ENCODE results near the gene P4HA2.

Gene P4HA2

DNA sequence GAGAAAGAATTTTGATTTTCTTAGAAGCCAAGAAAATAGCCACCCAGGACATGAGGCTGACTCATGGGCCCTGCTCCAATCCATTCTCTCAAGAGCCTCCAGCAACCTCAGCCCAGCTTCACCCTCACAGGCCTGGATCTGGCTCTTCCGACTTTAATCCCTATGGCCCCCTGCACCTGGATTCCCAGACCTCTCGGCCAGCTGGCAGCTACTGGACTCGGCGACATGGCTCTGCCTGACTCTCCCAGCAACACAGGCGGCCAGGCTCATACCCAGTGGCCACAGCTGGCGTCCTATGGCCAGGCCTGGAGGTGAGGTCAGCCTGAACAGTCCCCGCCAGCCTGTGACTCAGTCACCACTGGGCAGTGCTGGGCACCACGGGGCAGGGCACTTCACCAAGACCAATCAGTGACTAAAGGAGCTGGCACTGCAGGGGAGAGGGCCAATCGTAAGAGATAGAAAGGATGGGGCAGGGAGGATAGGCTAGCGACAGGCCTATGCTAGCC, 23.6 kb upstream of the P4HA2 start:
- H3K79me2 ChIP-seq (ENCODE audit: insufficient read depth, low read length) = no peaks in the 10 kb centered on the region
- no peak overlapping the region for H2AFZ ChIP-seq (ENCODE audit: low read depth, low read length, severe bottlenecking)
- no peak overlapping the region for H3K27ac ChIP-seq (ENCODE audit: low read depth, low read length)

DNA sequence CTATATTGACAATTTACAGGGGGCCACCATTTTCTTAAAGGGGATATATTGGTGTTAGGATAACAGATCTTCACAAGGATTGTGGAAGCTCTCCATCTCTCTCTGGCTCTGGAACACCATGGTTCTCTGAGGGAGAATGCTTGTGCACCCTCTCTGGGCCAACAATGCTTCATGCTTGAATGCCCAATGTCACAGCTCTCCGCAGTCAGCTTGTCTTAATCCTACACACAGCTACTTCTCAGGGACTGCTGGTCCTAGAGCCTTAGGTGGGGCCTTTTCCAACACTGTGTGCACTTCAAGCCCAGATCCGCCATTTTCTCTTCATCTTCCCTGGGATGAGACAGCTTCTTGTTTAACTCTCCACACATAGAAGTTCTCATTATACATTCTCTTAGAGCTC, 22.9 kb upstream of the P4HA2 start:
- no peak overlapping the region for H3K9ac ChIP-seq (ENCODE audit: low read length)
- H3F3A ChIP-seq (ENCODE audit: insufficient read depth) = no peaks in the 10 kb centered on the region
- no peaks in the 10 kb centered on the region for H3K9me2 ChIP-seq (replicated peaks; ENCODE audit: insufficient read depth, low read length)
- H3K79me2 ChIP-seq (ENCODE audit: insufficient read depth, low read length) = no peaks in the 10 kb centered on the region
- TF ChIP-seq, protein P1, sequence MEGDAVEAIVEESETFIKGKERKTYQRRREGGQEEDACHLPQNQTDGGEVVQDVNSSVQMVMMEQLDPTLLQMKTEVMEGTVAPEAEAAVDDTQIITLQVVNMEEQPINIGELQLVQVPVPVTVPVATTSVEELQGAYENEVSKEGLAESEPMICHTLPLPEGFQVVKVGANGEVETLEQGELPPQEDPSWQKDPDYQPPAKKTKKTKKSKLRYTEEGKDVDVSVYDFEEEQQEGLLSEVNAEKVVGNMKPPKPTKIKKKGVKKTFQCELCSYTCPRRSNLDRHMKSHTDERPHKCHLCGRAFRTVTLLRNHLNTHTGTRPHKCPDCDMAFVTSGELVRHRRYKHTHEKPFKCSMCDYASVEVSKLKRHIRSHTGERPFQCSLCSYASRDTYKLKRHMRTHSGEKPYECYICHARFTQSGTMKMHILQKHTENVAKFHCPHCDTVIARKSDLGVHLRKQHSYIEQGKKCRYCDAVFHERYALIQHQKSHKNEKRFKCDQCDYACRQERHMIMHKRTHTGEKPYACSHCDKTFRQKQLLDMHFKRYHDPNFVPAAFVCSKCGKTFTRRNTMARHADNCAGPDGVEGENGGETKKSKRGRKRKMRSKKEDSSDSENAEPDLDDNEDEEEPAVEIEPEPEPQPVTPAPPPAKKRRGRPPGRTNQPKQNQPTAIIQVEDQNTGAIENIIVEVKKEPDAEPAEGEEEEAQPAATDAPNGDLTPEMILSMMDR (IDR thresholded peaks at IDR 0.05; ENCODE audit: insufficient read depth, low read length, poor library complexity, severe bottlenecking) = no peak
- TF ChIP-seq EZH2phosphoT487 (conservative IDR thresholded peaks at IDR 0.05; ENCODE audit: low read length) = no peak
- no peaks in the 10 kb centered on the region for H3K27me3 ChIP-seq (ENCODE audit: low read length)
- no peak overlapping the region for H3K4me3 ChIP-seq (ENCODE audit: insufficient read depth, low read length, poor library complexity, severe bottlenecking)
- H3K27ac ChIP-seq (ENCODE audit: low read depth, low read length) = no peak overlapping the region
- no peaks in the 10 kb centered on the region for H4K20me1 ChIP-seq (ENCODE audit: low read depth, low read length)
- no peak overlapping the region for H2AFZ ChIP-seq (ENCODE audit: low read depth, low read length, severe bottlenecking)
- no peaks in the 10 kb centered on the region for H3K9me3 ChIP-seq (ENCODE audit: insufficient read depth, low read length)
- no peaks in the 10 kb centered on the region; the same call in 1 of the 2 replicates for H3K36me3 ChIP-seq (ENCODE audit: low read length)
- H3K4me2 ChIP-seq (ENCODE audit: low read depth, low read length, poor library complexity, severe bottlenecking) = no peak overlapping the region

More for the DNA sequence above, 23.6 kb upstream of the P4HA2 start:
- no peaks in the 10 kb centered on the region; the same call in 1 of the 2 replicates for H3K36me3 ChIP-seq (ENCODE audit: low read length)
- no peaks in the 10 kb centered on the region for H3F3A ChIP-seq (ENCODE audit: insufficient read depth)
- H3K9me2 ChIP-seq (replicated peaks; ENCODE audit: insufficient read depth, low read length) = no peaks in the 10 kb centered on the region
- H3K4me2 ChIP-seq (ENCODE audit: low read depth, low read length, poor library complexity, severe bottlenecking) = no peak overlapping the region
- no peaks in the 10 kb centered on the region for H3K9me3 ChIP-seq (ENCODE audit: insufficient read depth, low read length)
- no peak overlapping the region for H3K4me3 ChIP-seq (ENCODE audit: insufficient read depth, low read length, poor library complexity, severe bottlenecking)
- H3K27me3 ChIP-seq (ENCODE audit: low read length) = no peaks in the 10 kb centered on the region
- no peaks in the 10 kb centered on the region for H4K20me1 ChIP-seq (ENCODE audit: low read depth, low read length)
- no peak overlapping the region for H3K9ac ChIP-seq (ENCODE audit: low read length)
- TF ChIP-seq EZH2phosphoT487 (conservative IDR thresholded peaks at IDR 0.05; ENCODE audit: low read length) = no peak
- TF ChIP-seq, protein P1 (IDR thresholded peaks at IDR 0.05; ENCODE audit: insufficient read depth, low read length, poor library complexity, severe bottlenecking) = no peak

DNA sequence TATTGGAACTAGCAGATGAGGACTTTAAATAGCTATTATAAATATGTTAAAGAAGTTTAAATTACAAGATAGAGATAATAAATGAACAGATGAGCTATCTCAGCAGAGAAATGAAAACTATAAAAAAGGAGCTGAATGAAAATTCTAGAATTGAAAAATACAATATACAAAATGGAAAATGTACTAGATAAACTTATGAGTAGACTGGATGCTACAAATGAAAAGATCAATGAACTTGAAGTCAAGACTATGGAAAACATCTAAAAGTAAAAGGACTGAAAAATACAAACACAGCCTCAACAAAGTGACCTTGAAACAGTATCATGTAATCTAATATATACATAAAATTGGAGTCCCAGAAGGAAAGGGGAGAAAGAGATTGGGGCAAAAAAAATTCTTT, 19.2 kb upstream of the P4HA2 start:
- no peak overlapping the region for H2AFZ ChIP-seq (ENCODE audit: low read depth, low read length, severe bottlenecking)
- H3K4me3 ChIP-seq (ENCODE audit: insufficient read depth, low read length, poor library complexity, severe bottlenecking) = no peak overlapping the region
- no peaks in the 10 kb centered on the region for H3K27me3 ChIP-seq (ENCODE audit: low read length)
- H3K36me3 ChIP-seq (ENCODE audit: low read length) = no peaks in the 10 kb centered on the region; the same call in 1 of the 2 replicates
- H3K27ac ChIP-seq (ENCODE audit: low read depth, low read length) = no peak overlapping the region
- no peak overlapping the region for H3K4me2 ChIP-seq (ENCODE audit: low read depth, low read length, poor library complexity, severe bottlenecking)
- H3K9ac ChIP-seq (ENCODE audit: low read length) = no peak overlapping the region
- no peaks in the 10 kb centered on the region for H4K20me1 ChIP-seq (ENCODE audit: low read depth, low read length)
- H3F3A ChIP-seq (ENCODE audit: insufficient read depth) = no peaks in the 10 kb centered on the region
- no peak for TF ChIP-seq EZH2phosphoT487 (conservative IDR thresholded peaks at IDR 0.05; ENCODE audit: low read length)
- no peaks in the 10 kb centered on the region for H3K9me2 ChIP-seq (replicated peaks; ENCODE audit: insufficient read depth, low read length)
- no peaks in the 10 kb centered on the region for H3K9me3 ChIP-seq (ENCODE audit: insufficient read depth, low read length)
- no peaks in the 10 kb centered on the region for H3K79me2 ChIP-seq (ENCODE audit: insufficient read depth, low read length)

DNA sequence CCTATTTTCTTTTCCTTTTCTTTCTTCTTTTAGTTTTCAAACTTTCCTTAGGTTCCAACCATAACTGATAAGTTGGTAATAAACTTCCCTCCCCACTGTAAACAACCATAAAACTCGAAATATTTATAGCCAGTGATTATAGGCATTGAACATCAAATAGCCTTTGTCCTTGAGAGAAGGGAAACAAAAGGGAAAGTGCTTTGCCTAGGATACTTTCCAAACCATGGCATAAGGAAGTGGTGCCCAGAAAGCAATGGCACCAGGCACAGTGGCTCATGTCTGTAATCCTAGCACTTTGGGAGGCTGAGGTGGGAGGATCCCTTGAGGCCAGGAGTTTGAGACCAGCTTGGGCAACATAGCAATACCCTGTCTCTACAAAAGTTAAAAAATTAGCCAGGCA, 17.9 kb upstream of the P4HA2 start:
- Histone ChIP-seq H3K9me2 (replicated peaks; ENCODE audit: insufficient read depth, low read length) (no peaks in the 10 kb centered on the region), H3K9ac (ENCODE audit: low read length) (no peak overlapping the region), H3K4me3 (ENCODE audit: insufficient read depth, low read length, poor library complexity, severe bottlenecking) (no peak overlapping the region), H3K27ac (ENCODE audit: low read depth, low read length) (no peak overlapping the region), H4K20me1 (ENCODE audit: low read depth, low read length) (no peaks in the 10 kb centered on the region), H3K9me3 (ENCODE audit: insufficient read depth, low read length) (no peaks in the 10 kb centered on the region), H3K36me3 (ENCODE audit: low read length) (no peaks in the 10 kb centered on the region; the same call in 1 of the 2 replicates), H3F3A (ENCODE audit: insufficient read depth) (no peaks in the 10 kb centered on the region), H2AFZ (ENCODE audit: low read depth, low read length, severe bottlenecking) (no peak overlapping the region), H3K4me2 (ENCODE audit: low read depth, low read length, poor library complexity, severe bottlenecking) (no peak overlapping the region), H3K27me3 (ENCODE audit: low read length) (no peaks in the 10 kb centered on the region), H3K79me2 (ENCODE audit: insufficient read depth, low read length) (no peaks in the 10 kb centered on the region)
- TF ChIP-seq, protein P1 (IDR thresholded peaks at IDR 0.05; ENCODE audit: insufficient read depth, low read length, poor library complexity, severe bottlenecking) = no peak
- no peak for TF ChIP-seq EZH2phosphoT487 (conservative IDR thresholded peaks at IDR 0.05; ENCODE audit: low read length)
